GM23338 (cell line): ENCODE results near the gene PAQR4. TPM values are rescaled to one million over a fixed set of nuclear protein-coding genes. Genes with fewer than 3 reads are reported as not detected.

Source experiments
- ATAC-seq: fragments of 200-7000 bp; cut with Tn5 transposase; 3 replicates; pipeline ENCODE4 v1.9.1; 2020
- DNase-seq: peaks from one replicate; pipeline ENCODE4 v3.0.0-alpha.2; 2015; ENCODE audit warnings: low spot score
- H2AFZ ChIP-seq: fragments of 200-600 bp; sonication (generic); 2 replicates; pipeline ENCODE4 v1.8.0; 2016; ENCODE audit warnings: antibody characterized with exemption, mild to moderate bottlenecking, moderate library complexity
- H3F3A ChIP-seq: fragments of 200-600 bp; sonication (generic); replicated peaks from 2 replicates; pipeline ENCODE4 v1.8.0; 2017; ENCODE audit warnings: antibody characterized with exemption, mixed run types, low read depth
- H3K27ac ChIP-seq: fragments of 200-600 bp; sonication (generic); 2 replicates; pipeline ENCODE4 v1.6.1; 2016; ENCODE audit warnings: low read depth
- H3K27me3 ChIP-seq: fragments of 200-600 bp; sonication (generic); 2 replicates; pipeline ENCODE4 v1.8.0; 2016; ENCODE audit warnings: mild to moderate bottlenecking, mixed run types, moderate library complexity; ENCODE audit not compliant: insufficient read depth
- H3K36me3 ChIP-seq: fragments of 200-600 bp; sonication (generic); 2 replicates; pipeline ENCODE4 v1.8.0; 2016; ENCODE audit warnings: mild to moderate bottlenecking; ENCODE audit not compliant: insufficient read depth
- H3K4me1 ChIP-seq: fragments of 200-600 bp; sonication (generic); 2 replicates; pipeline ENCODE4 v1.8.0; 2016; ENCODE audit warnings: mild to moderate bottlenecking, moderate library complexity; ENCODE audit not compliant: insufficient read depth
- H3K4me2 ChIP-seq: fragments of 200-600 bp; sonication (generic); 2 replicates; pipeline ENCODE4 v1.7.1; 2017; ENCODE audit warnings: mixed run types
- H3K4me3 ChIP-seq: fragments of 200-600 bp; sonication (generic); 2 replicates; pipeline ENCODE4 v1.6.1; 2016; ENCODE audit warnings: mixed run types
- H3K79me2 ChIP-seq: fragments of 200-600 bp; sonication (generic); replicated peaks from 2 replicates; pipeline ENCODE4 v1.8.0; 2017; ENCODE audit warnings: mild to moderate bottlenecking; ENCODE audit not compliant: insufficient read depth
- H3K9me2 ChIP-seq: fragments of 200-600 bp; sonication (generic); 2 replicates; pipeline ENCODE4 v1.8.0; 2017; ENCODE audit not compliant: insufficient read depth
- H4K20me1 ChIP-seq: fragments of 200-600 bp; sonication (generic); replicated peaks from 2 replicates; pipeline ENCODE4 v1.8.0; 2017; ENCODE audit warnings: mild to moderate bottlenecking; ENCODE audit not compliant: insufficient read depth
- H3K27ac Mint-ChIP-seq: 2 replicates; pipeline ENCODE4 v1.8.0; 2020; ENCODE audit warnings: inconsistent platforms, mild to moderate bottlenecking, moderate library complexity, mixed read lengths
- H3K27me3 Mint-ChIP-seq: 3 replicates; pipeline ENCODE4 v1.8.0; 2022; ENCODE audit warnings: low read depth, mild to moderate bottlenecking, moderate library complexity, mixed read lengths, inconsistent platforms; ENCODE audit not compliant: insufficient read depth, poor library complexity
- H3K36me3 Mint-ChIP-seq: 3 replicates; pipeline ENCODE4 v1.8.0; 2021; ENCODE audit warnings: low read depth, mild to moderate bottlenecking, inconsistent platforms, moderate library complexity, mixed read lengths
- H3K4me1 Mint-ChIP-seq: 3 replicates; pipeline ENCODE4 v1.8.0; 2020; ENCODE audit warnings: mild to moderate bottlenecking, inconsistent platforms, mixed read lengths
- H3K4me3 Mint-ChIP-seq: 3 replicates; pipeline ENCODE4 v1.8.0; 2021; ENCODE audit warnings: moderate library complexity, mild to moderate bottlenecking, inconsistent platforms, mixed read lengths
- H3K9me3 Mint-ChIP-seq: 3 replicates; pipeline ENCODE4 v1.8.0; 2020; ENCODE audit warnings: moderate library complexity, mild to moderate bottlenecking, inconsistent platforms, mixed read lengths
- CREB1 ChIP-seq: fragments of 250-450 bp; sonication (Bioruptor Pico); IDR thresholded peaks from 2 replicates; pipeline ENCODE4 v1.5.0; 2020; ENCODE audit warnings: low read depth, mild to moderate bottlenecking, moderate library complexity
- CTCF ChIP-seq, 2 experiments: fragments of 200-600 bp in 1 of 2; sonication (generic) in 1 of 2; conservative IDR thresholded peaks; 2 replicates each; pipeline versions ENCODE4 v1.5.1 to v1.6.1; 2016 to 2017; ENCODE audit warnings: antibody characterized with exemption in 2 of 2, low read depth in 2 of 2, mild to moderate bottlenecking in 2 of 2, moderate library complexity in 1 of 2
- ETS1 ChIP-seq: IDR thresholded peaks from 2 replicates; pipeline ENCODE4 v1.6.1; 2016; ENCODE audit warnings: antibody characterized with exemption
- EZH2 ChIP-seq: fragments of 200-600 bp; sonication (generic); IDR thresholded peaks from one replicate; pipeline ENCODE4 v1.8.0; 2017; ENCODE audit warnings: antibody characterized with exemption, mild to moderate bottlenecking, low read depth; ENCODE audit not compliant: unreplicated experiment
- EZH2phosphoT487 ChIP-seq: fragments of 200-600 bp; sonication (generic); IDR thresholded peaks from one replicate; pipeline ENCODE4 v1.8.1; 2018; ENCODE audit warnings: antibody characterized with exemption; ENCODE audit not compliant: unreplicated experiment
- JUNB ChIP-seq: IDR thresholded peaks from one replicate; pipeline ENCODE4 v1.6.1; 2016; ENCODE audit warnings: antibody characterized with exemption; ENCODE audit not compliant: unreplicated experiment
- POLR2AphosphoS5 ChIP-seq: IDR thresholded peaks from 2 replicates; pipeline ENCODE4 v1.6.1; 2016; ENCODE audit warnings: antibody characterized with exemption, low read depth
- REST ChIP-seq: IDR thresholded peaks from one replicate; pipeline ENCODE4 v1.6.1; 2018; ENCODE audit warnings: antibody characterized with exemption; ENCODE audit not compliant: unreplicated experiment
- ZNF462 ChIP-seq: fragments of 250-450 bp; sonication (Bioruptor Pico); IDR thresholded peaks from 2 replicates; pipeline ENCODE4 v1.5.0; 2020; ENCODE audit warnings: mild to moderate bottlenecking, moderate library complexity
- long read RNA-seq: library from polyadenylated mRNA; unstranded; transcript quantifications from one replicate; pipeline ENCODE4 v2.0.0, GENCODE V29; 2020; ENCODE audit not compliant: unreplicated experiment
- polyA plus RNA-seq: library from polyadenylated mRNA; unstranded; fragments of >200 nt; fragmentation: Nextera tagmentation; extraction: Ambion mirVana; gene quantifications from 2 replicates; pipeline ENCODE4 v1.2.1, GENCODE V29; 2016
- total RNA-seq: library from RNA; depleted of rRNA; stranded (reverse); fragments of >200 nt; shearing (Covaris generic); gene quantifications from 2 replicates; pipeline ENCODE4 v1.2.3, GENCODE V29; 2014; rRNA removed

Gene PAQR4
- total RNA-seq = 17.7 and 29.3 TPM in 2 replicates
- polyA plus RNA-seq = 7.0 and 8.8 TPM in 2 replicates
- long read RNA-seq, transcript PAQR4-202 (3 exons, 2,793 nt) = major isoform, 6 of 9 reads
- long read RNA-seq, partial matches to known transcripts = 0 of 9 reads
- long read RNA-seq, other reads (novel, unspliced or antisense) = 3 of 9 reads

- H3K4me1 Mint-ChIP-seq = peaks cover 27% of the 10 kb centered on the region
- peaks cover 17% of the 10 kb centered on the region for H3K36me3 Mint-ChIP-seq
- TF ChIP-seq ETS1 (peak; percentile 47; the same call in 1 of the 2 replicates), CTCF (conservative IDR thresholded peaks at IDR 0.05; ENCODE audit: low read depth in 2 of 2) (no peak), ZNF462 (CRISPR knock-in tag) (no peak), POLR2AphosphoS5 (no peak; the same call in 1 of the 2 replicates), REST (peak; percentile 96), CREB1 (peak; percentile 81), JUNB (no peak), EZH2phosphoT487 (no peak), EZH2 (no peak)
- H4K20me1 ChIP-seq = peaks cover 12% of the 10 kb centered on the region
- peaks cover 45% of the 10 kb centered on the region for H3K27me3 Mint-ChIP-seq
- peaks cover 42% of the 10 kb centered on the region for H3F3A ChIP-seq
- H3K4me1 ChIP-seq = peaks cover 20% of the 10 kb centered on the region; the same call in 1 of the 2 replicates
- no peaks in the 10 kb centered on the region for H3K36me3 ChIP-seq
- no peaks in the 10 kb centered on the region for H3K9me2 ChIP-seq
- H3K27me3 ChIP-seq = peaks cover 37% of the 10 kb centered on the region
- H3K4me2 ChIP-seq = peak within 1 kb of the TSS; percentile 95
- peak within 1 kb of the TSS; percentile 85; the same call in 1 of the 2 replicates for H2AFZ ChIP-seq
- H3K27ac Mint-ChIP-seq = no peak within 1 kb of the TSS
- DNase-seq (peak; percentile 92), ATAC-seq (peak; percentile 25)
- no peak within 1 kb of the TSS for H3K27ac ChIP-seq
- no peaks in the 10 kb centered on the region for H3K9me3 Mint-ChIP-seq
- H3K4me3 ChIP-seq = peak within 1 kb of the TSS; percentile 94
- H3K79me2 ChIP-seq = no peaks in the 10 kb centered on the region
- peak within 1 kb of the TSS; percentile 69 for H3K4me3 Mint-ChIP-seq
Measured at GRCh38 chr16:2968738-2969544, at the start of gene PAQR4. Gene PAQR4 (plus strand): TSS chr16:2969348. CDS start chr16:2969675, 327 bp downstream.
